Kidney tubule cell (primary cell): Measurements from ENCODE around the gene SLC35F3.

ENCODE experiments used
- DNase-seq: peaks from one replicate; pipeline ENCODE4 v3.0.0-alpha.2; 2018; ENCODE audit warnings: low spot score

The SLC35F3 gene

GRCh38 chr1:233912447-233912846 is 8.0 kb downstream of the SLC35F3 start:
- no peak for DNase-seq

- no peak for DNase-seq
These were observed 8.4 kb downstream of the SLC35F3 start for GRCh38 chr1:233912909-233913308.

GRCh38 chr1:233916706-233917105 is 12.2 kb downstream of the SLC35F3 start:
- peak; percentile 54 for DNase-seq

GRCh38 chr1:233919786-233920185 is 15.3 kb downstream of the SLC35F3 start:
- no peak for DNase-seq

- no peak for DNase-seq
These were observed 23.6 kb downstream of the SLC35F3 start for GRCh38 chr1:233928123-233928522.

GRCh38 chr1:233933339-233933738 is 28.9 kb downstream of the SLC35F3 start:
- no peak for DNase-seq

- DNase-seq = no peak
These were observed 30.9 kb downstream of the SLC35F3 start for GRCh38 chr1:233935297-233935868.

- DNase-seq = no peak
These were observed 31.9 kb downstream of the SLC35F3 start for GRCh38 chr1:233936422-233936821.

GRCh38 chr1:233936842-233937241 is 32.4 kb downstream of the SLC35F3 start:
- no peak for DNase-seq

- no peak for DNase-seq
These were observed 34.0 kb downstream of the SLC35F3 start for GRCh38 chr1:233938476-233938875.

GRCh38 chr1:233939451-233939850 is 35.0 kb downstream of the SLC35F3 start:
- no peak for DNase-seq

GRCh38 chr1:233940908-233941307 is 36.4 kb downstream of the SLC35F3 start:
- DNase-seq = no peak

GRCh38 chr1:233944601-233945000 is 40.1 kb downstream of the SLC35F3 start:
- DNase-seq = peak; percentile 42

GRCh38 chr1:233945573-233945972 is 41.1 kb downstream of the SLC35F3 start:
- DNase-seq = peak; percentile 98

- DNase-seq = no peak
These were observed 41.5 kb downstream of the SLC35F3 start for GRCh38 chr1:233945979-233946378.

GRCh38 chr1:233946724-233947123 is 42.2 kb downstream of the SLC35F3 start:
- peak; percentile 21 for DNase-seq

- no peak for DNase-seq
These were observed 47.3 kb downstream of the SLC35F3 start for GRCh38 chr1:233951804-233952203.

GRCh38 chr1:233957691-233958090 is 53.2 kb downstream of the SLC35F3 start:
- DNase-seq = no peak

GRCh38 chr1:233959102-233959501 is 54.6 kb downstream of the SLC35F3 start:
- no peak for DNase-seq

GRCh38 chr1:233959971-233960370 is 55.5 kb downstream of the SLC35F3 start:
- DNase-seq = no peak

GRCh38 chr1:233960386-233960785 is 55.9 kb downstream of the SLC35F3 start:
- no peak for DNase-seq

- no peak for DNase-seq
These were observed 58.4 kb downstream of the SLC35F3 start for GRCh38 chr1:233962878-233963277.

GRCh38 chr1:233965856-233966255 is 61.4 kb downstream of the SLC35F3 start:
- DNase-seq = no peak

GRCh38 chr1:233971753-233972152 is 67.3 kb downstream of the SLC35F3 start:
- DNase-seq = no peak

GRCh38 chr1:233972563-233972950 is 68.1 kb downstream of the SLC35F3 start:
- DNase-seq = no peak
